Measurements from ENCODE around the gene NME8.

Gene NME8

GRCh38 chr7:37912756-37913155 lies 64.4 kb downstream of the NME8 start:
- H3K4me3 ChIP-seq (ENCODE audit: severe bottlenecking), result no peak overlapping the region
- no peaks in the 10 kb centered on the region for H3K4me1 ChIP-seq (ENCODE audit: insufficient read depth, poor library complexity, severe bottlenecking)
- no peak for DNase-seq (ENCODE audit: low spot score)
- peaks cover 40% of the 10 kb centered on the region for H3K27me3 ChIP-seq (ENCODE audit: insufficient read depth, poor library complexity, severe bottlenecking)
- ATAC-seq (ENCODE audit: low read depth), result no peak
- TF ChIP-seq CTCF (IDR thresholded peaks at IDR 0.05; ENCODE audit: poor library complexity, severe bottlenecking), result no peak
- H3K27ac ChIP-seq (ENCODE audit: poor library complexity, severe bottlenecking), result no peak overlapping the region
- H3K9me3 ChIP-seq (ENCODE audit: severe bottlenecking), result no peaks in the 10 kb centered on the region
- no peaks in the 10 kb centered on the region for H3K36me3 ChIP-seq (ENCODE audit: low read depth)

GRCh38 chr7:37915438-37915837 lies 67.0 kb downstream of the NME8 start:
- TF ChIP-seq CTCF (IDR thresholded peaks at IDR 0.05; ENCODE audit: poor library complexity, severe bottlenecking), result no peak
- no peak for ATAC-seq (ENCODE audit: low read depth)
- Histone ChIP-seq H3K9me3 (ENCODE audit: severe bottlenecking) (no peaks in the 10 kb centered on the region), H3K27ac (ENCODE audit: poor library complexity, severe bottlenecking) (no peak overlapping the region), H3K36me3 (ENCODE audit: low read depth) (no peaks in the 10 kb centered on the region), H3K4me1 (ENCODE audit: insufficient read depth, poor library complexity, severe bottlenecking) (no peaks in the 10 kb centered on the region), H3K27me3 (ENCODE audit: insufficient read depth, poor library complexity, severe bottlenecking) (peaks cover 47% of the 10 kb centered on the region), H3K4me3 (ENCODE audit: severe bottlenecking) (no peak overlapping the region)
- no peak for DNase-seq (ENCODE audit: low spot score)

- TF ChIP-seq CTCF (IDR thresholded peaks at IDR 0.05; ENCODE audit: poor library complexity, severe bottlenecking), result no peak
- ATAC-seq (ENCODE audit: low read depth), result peak; percentile 11; the same call in 1 of the 3 replicates
- peak overlapping the region; percentile 9 for H3K4me3 ChIP-seq (ENCODE audit: severe bottlenecking)
These were observed 67.7 kb downstream of the NME8 start for GRCh38 chr7:37916017-37916672.

GRCh38 chr7:37916673-37917660 lies 68.6 kb downstream of the NME8 start, which contains the start of gene SFRP4:
Gene SFRP4, minus strand, starts transcription at chr7:37916817. Its CDS starts 280 bp downstream, at chr7:37916537.
- Histone ChIP-seq H3K9me3 (ENCODE audit: severe bottlenecking) (no peaks in the 10 kb centered on the region), H3K27ac (ENCODE audit: poor library complexity, severe bottlenecking) (no peak within 1 kb of the TSS), H3K4me3 (ENCODE audit: severe bottlenecking) (peak within 1 kb of the TSS; percentile 9), H3K27me3 (ENCODE audit: insufficient read depth, poor library complexity, severe bottlenecking) (peaks cover 54% of the 10 kb centered on the region), H3K36me3 (ENCODE audit: low read depth) (no peaks in the 10 kb centered on the region), H3K4me1 (ENCODE audit: insufficient read depth, poor library complexity, severe bottlenecking) (no peaks in the 10 kb centered on the region)
- no peak for DNase-seq (ENCODE audit: low spot score)
- TF ChIP-seq CTCF (IDR thresholded peaks at IDR 0.05; ENCODE audit: poor library complexity, severe bottlenecking), result peak; percentile 57
- ATAC-seq (ENCODE audit: low read depth), result peak; percentile 37

More at GRCh38 chr7:37916017-37916672, 67.7 kb downstream of the NME8 start:
- no peak for DNase-seq (ENCODE audit: low spot score)
- Histone ChIP-seq H3K27me3 (ENCODE audit: insufficient read depth, poor library complexity, severe bottlenecking) (peaks cover 47% of the 10 kb centered on the region), H3K36me3 (ENCODE audit: low read depth) (no peaks in the 10 kb centered on the region), H3K9me3 (ENCODE audit: severe bottlenecking) (no peaks in the 10 kb centered on the region), H3K27ac (ENCODE audit: poor library complexity, severe bottlenecking) (no peak overlapping the region), H3K4me1 (ENCODE audit: insufficient read depth, poor library complexity, severe bottlenecking) (no peaks in the 10 kb centered on the region)
